Osteoblast (primary cell): ENCODE results near the gene GPR156. TPM values are rescaled to one million over a fixed set of nuclear protein-coding genes. Genes with fewer than 3 reads are reported as not detected.

Experiments
- DNase-seq: peaks from one replicate; pipeline ENCODE4 v3.0.0; 2011; ENCODE audit warnings: low spot score, mixed read lengths; ENCODE audit not compliant: insufficient read length; ENCODE audit errors: missing footprints
- H2AFZ ChIP-seq: 2 replicates; pipeline ENCODE4 v1.6.0; 2011; ENCODE audit warnings: mild to moderate bottlenecking, low read length
- H3K27ac ChIP-seq: 2 replicates; pipeline ENCODE4 v1.5.1; 2011; ENCODE audit warnings: mild to moderate bottlenecking, low read depth, low read length, moderate library complexity
- H3K27me3 ChIP-seq: 2 replicates; pipeline ENCODE4 v1.6.0; 2012; ENCODE audit warnings: mild to moderate bottlenecking, control low read depth, inconsistent platforms, low read length, moderate library complexity; ENCODE audit not compliant: insufficient read depth
- H3K36me3 ChIP-seq: 2 replicates; pipeline ENCODE4 v1.5.1; 2011; ENCODE audit warnings: mild to moderate bottlenecking, low read length, control low read depth, moderate library complexity; ENCODE audit not compliant: insufficient read depth
- H3K4me1 ChIP-seq: 2 replicates; pipeline ENCODE4 v1.5.1; 2011; ENCODE audit warnings: mild to moderate bottlenecking, low read length, control low read depth, moderate library complexity; ENCODE audit not compliant: insufficient read depth
- H3K4me2 ChIP-seq: 2 replicates; pipeline ENCODE4 v1.6.0; 2011; ENCODE audit warnings: mild to moderate bottlenecking, low read length; ENCODE audit not compliant: insufficient read depth
- H3K4me3 ChIP-seq: fragments of 200-600 bp; sonication (generic); 3 replicates; pipeline ENCODE4 v1.5.1; 2012; ENCODE audit warnings: mild to moderate bottlenecking, low read length, inconsistent platforms; ENCODE audit not compliant: insufficient read depth
- H3K79me2 ChIP-seq: 2 replicates; pipeline ENCODE4 v1.6.0; 2012; ENCODE audit warnings: mild to moderate bottlenecking, low read length, control low read depth, inconsistent platforms; ENCODE audit not compliant: insufficient read depth
- H3K9me3 ChIP-seq: 2 replicates; pipeline ENCODE4 v1.5.1; 2011; ENCODE audit warnings: low read depth, low read length, control low read depth
- H4K20me1 ChIP-seq: 2 replicates; pipeline ENCODE4 v1.6.0; 2012; ENCODE audit warnings: mild to moderate bottlenecking, low read length, control low read depth; ENCODE audit not compliant: insufficient read depth
- total RNA-seq: library from RNA; depleted of rRNA; stranded (reverse); fragments of >200 nt; gene quantifications from 2 replicates; pipeline ENCODE4 v1.2.3, GENCODE V29; 2012
- TF ChIP-seq, protein P1 (sequence below): IDR thresholded peaks from 2 replicates; pipeline ENCODE4 v1.5.1; 2011; ENCODE audit warnings: mild to moderate bottlenecking, low read depth, low read length, moderate library complexity; ENCODE audit errors: extremely low read depth

Gene GPR156
- total RNA-seq, 1 donor, result 1.4 TPM

DNA sequence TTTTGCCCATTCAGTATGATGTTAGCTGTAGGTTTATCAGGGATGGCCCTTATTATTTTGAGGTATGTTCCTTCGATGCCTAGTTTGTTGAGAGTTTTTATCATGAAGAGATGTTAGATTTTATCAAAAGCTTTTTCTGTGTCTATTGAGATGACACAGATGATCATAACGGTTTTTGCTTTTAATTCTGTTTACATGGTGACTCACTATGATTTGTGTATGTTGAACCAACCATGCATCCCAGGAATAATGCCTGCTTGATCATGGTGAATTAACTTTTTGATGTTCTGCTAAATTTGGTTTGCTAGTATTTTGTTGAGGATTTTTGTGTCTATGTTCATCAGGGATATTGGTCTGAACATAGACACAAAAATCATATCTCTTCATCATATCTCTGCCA is 8.3 kb downstream of the GPR156 start:
- TF ChIP-seq, protein P1, sequence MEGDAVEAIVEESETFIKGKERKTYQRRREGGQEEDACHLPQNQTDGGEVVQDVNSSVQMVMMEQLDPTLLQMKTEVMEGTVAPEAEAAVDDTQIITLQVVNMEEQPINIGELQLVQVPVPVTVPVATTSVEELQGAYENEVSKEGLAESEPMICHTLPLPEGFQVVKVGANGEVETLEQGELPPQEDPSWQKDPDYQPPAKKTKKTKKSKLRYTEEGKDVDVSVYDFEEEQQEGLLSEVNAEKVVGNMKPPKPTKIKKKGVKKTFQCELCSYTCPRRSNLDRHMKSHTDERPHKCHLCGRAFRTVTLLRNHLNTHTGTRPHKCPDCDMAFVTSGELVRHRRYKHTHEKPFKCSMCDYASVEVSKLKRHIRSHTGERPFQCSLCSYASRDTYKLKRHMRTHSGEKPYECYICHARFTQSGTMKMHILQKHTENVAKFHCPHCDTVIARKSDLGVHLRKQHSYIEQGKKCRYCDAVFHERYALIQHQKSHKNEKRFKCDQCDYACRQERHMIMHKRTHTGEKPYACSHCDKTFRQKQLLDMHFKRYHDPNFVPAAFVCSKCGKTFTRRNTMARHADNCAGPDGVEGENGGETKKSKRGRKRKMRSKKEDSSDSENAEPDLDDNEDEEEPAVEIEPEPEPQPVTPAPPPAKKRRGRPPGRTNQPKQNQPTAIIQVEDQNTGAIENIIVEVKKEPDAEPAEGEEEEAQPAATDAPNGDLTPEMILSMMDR, result no peak
- no peaks in the 10 kb centered on the region for H3K4me1 ChIP-seq
- H3K27me3 ChIP-seq, result peaks cover 2% of the 10 kb centered on the region
- H3K4me2 ChIP-seq, result no peak overlapping the region
- no peaks in the 10 kb centered on the region for H3K79me2 ChIP-seq
- no peak overlapping the region for H3K27ac ChIP-seq
- H4K20me1 ChIP-seq, result no peaks in the 10 kb centered on the region
- H3K9me3 ChIP-seq, result no peaks in the 10 kb centered on the region
- H3K4me3 ChIP-seq, result no peak overlapping the region
- no peak for DNase-seq
- no peak overlapping the region for H2AFZ ChIP-seq
- no peaks in the 10 kb centered on the region for H3K36me3 ChIP-seq

DNA sequence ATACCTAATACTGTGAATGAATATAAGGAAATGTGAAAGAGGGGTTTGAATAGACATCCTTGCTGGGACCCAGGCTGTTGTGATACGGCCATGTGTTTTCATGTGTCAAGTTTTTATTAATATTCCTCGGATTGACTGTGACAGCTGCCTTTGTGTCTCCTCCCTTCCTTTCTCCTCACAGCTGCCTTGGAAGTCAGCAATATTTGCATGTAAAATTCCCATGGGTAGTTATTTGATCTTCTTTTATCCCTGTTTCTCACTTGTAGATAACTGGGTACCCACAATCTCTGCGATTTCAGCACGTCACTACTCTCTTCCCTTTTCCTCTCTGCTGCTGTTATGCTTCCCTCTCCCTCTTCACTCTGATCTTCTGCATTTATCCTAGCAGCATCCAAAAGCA is 9.4 kb downstream of the GPR156 start:
- H4K20me1 ChIP-seq, result no peaks in the 10 kb centered on the region
- H3K27me3 ChIP-seq, result peaks cover 5% of the 10 kb centered on the region
- no peaks in the 10 kb centered on the region for H3K79me2 ChIP-seq
- H3K4me1 ChIP-seq, result no peaks in the 10 kb centered on the region
- TF ChIP-seq, protein P1, result no peak
- DNase-seq, result no peak
- H3K9me3 ChIP-seq, result no peaks in the 10 kb centered on the region
- no peak overlapping the region for H3K4me2 ChIP-seq
- H3K36me3 ChIP-seq, result no peaks in the 10 kb centered on the region
- H3K27ac ChIP-seq, result no peak overlapping the region
- H3K4me3 ChIP-seq, result no peak overlapping the region
- no peak overlapping the region for H2AFZ ChIP-seq

DNA sequence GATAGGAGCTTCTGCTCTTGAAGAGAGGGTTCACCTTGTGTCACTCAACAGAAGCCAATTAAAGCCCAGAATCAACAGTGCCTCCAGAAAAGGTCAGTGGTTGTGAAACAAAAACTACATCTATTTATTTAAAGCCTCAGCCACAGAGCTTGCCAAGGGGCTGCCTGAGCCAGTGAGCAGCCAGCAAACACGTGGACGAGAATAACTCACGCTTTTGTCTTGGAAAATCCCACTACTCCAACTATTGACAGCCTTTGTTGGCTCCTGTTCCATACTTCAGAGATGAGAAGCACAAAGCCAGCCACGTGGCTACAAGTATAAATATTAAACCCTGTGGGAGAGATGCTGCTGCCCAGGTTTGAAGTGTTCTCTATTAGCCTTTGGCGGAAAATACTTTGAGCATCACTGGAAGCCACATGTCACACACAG is 10.3 kb downstream of the GPR156 start:
- Histone ChIP-seq H3K36me3 (no peaks in the 10 kb centered on the region), H3K4me1 (no peaks in the 10 kb centered on the region), H3K4me2 (no peak overlapping the region), H4K20me1 (no peaks in the 10 kb centered on the region), H3K9me3 (no peaks in the 10 kb centered on the region), H3K27ac (no peak overlapping the region), H3K79me2 (no peaks in the 10 kb centered on the region), H3K27me3 (peaks cover 8% of the 10 kb centered on the region), H3K4me3 (no peak overlapping the region), H2AFZ (no peak overlapping the region)
- DNase-seq, result no peak
- TF ChIP-seq, protein P1, result no peak

DNA sequence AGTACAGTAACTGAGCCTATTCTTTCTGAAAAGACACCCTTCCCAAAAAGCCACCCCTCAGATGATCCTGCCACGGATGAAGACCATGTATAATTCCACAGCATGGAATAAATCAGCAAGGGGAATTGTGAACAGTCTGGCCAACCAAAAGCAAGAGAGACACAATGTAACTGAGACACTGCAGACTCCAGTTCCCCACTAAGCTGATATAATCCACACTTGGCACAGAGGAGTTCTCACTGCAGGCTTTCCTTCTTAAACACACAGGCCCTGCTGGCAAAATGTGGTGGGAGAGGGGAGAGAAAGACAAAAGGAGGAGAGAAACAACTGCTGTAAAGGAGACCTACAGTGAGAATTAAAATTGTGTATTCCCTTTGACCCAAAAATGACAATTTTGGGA is 12.7 kb downstream of the GPR156 start:
- H3K27me3 ChIP-seq, result peaks cover 8% of the 10 kb centered on the region
- no peak overlapping the region for H3K27ac ChIP-seq
- H4K20me1 ChIP-seq, result no peaks in the 10 kb centered on the region
- H3K4me1 ChIP-seq, result no peaks in the 10 kb centered on the region
- no peaks in the 10 kb centered on the region for H3K36me3 ChIP-seq
- no peaks in the 10 kb centered on the region for H3K9me3 ChIP-seq
- DNase-seq, result no peak
- TF ChIP-seq, protein P1, result no peak
- no peak overlapping the region for H2AFZ ChIP-seq
- no peaks in the 10 kb centered on the region for H3K79me2 ChIP-seq
- no peak overlapping the region for H3K4me3 ChIP-seq
- H3K4me2 ChIP-seq, result no peak overlapping the region
